ENCODE measurements around the gene POLD2. TPM values are rescaled to one million over a fixed set of nuclear protein-coding genes. Genes with fewer than 3 reads are reported as not detected.

Gene POLD2
- total RNA-seq, 4 donors from 2014 or later: 50.8 to 69.0 (median 58.7) TPM

DNA sequence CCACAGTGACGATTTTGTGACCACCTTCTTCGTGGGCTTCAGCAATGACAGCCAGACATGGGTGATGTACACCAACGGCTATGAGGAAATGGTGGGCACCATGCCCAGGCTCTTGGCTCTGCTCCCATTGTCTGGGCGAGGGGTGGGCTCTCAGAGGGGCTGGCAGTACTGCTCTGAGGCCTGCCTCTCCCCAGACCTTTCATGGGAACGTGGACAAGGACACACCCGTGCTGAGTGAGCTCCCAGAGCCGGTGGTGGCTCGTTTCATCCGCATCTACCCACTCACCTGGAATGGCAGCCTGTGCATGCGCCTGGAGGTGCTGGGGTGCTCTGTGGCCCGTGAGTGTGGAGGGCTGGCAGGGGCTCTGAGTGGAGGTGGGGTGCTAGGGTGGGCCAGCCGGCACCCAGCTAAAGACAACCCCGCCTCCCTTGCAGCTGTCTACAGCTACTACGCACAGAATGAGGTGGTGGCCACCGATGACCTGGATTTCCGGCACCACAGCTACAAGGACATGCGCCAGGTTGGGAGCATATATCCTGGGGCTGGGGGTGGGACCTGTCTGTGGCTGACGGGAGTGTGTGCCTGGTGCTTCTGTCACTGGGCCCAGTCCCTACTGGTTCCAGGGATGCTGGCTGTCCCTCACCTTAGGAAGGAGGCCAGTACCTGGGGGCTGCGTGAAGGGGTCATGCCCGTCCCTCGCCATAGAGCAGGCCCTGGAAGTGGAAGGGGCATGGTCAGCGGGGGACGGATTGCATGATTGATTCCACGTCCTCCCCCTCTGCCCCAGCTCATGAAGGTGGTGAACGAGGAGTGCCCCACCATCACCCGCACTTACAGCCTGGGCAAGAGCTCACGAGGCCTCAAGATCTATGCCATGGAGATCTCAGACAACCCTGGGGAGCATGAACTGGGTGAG, 12.4 kb downstream of the POLD2 start:
- 52 to 65% methylated on average over 21 to 26 of the region's 27 CpGs for WGBS, 2 donors
- TF ChIP-seq CTCF (IDR thresholded peaks at IDR 0.05): no peak
- no peak for TF ChIP-seq POLR2A (IDR thresholded peaks at IDR 0.05)
- intact Hi-C loops (cut with DNase I; ENCODE audit: low total_unique reads): no loop called here
- H3K4me3 ChIP-seq (ENCODE audit: low read depth, poor library complexity, severe bottlenecking): no peak overlapping the region
- DNase-seq (ENCODE audit: low spot score in 2 of 2): no peak

DNA sequence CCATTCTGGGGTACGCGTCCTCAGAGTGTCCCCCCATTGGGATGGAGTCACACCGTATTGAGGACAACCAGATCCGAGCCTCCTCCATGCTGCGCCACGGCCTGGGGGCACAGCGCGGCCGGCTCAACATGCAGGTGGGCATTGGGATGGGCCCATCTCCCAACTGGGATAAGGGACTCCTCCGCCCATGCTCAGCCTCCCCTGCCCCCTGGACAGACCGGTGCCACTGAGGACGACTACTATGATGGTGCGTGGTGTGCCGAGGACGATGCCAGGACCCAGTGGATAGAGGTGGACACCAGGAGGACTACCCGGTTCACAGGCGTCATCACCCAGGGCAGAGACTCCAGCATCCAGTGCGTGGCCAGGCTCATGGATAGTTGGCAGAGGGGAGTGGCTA, 13.4 kb downstream of the POLD2 start:
- TF ChIP-seq CTCF (IDR thresholded peaks at IDR 0.05) (no peak), POLR2A (IDR thresholded peaks at IDR 0.05) (no peak)
- intact Hi-C loops (cut with DNase I; ENCODE audit: low total_unique reads): no loop called here
- H3K4me3 ChIP-seq (ENCODE audit: low read depth, poor library complexity, severe bottlenecking): no peak overlapping the region
- no peak for DNase-seq (ENCODE audit: low spot score in 2 of 2)
- 91 to 94% methylated on average over 15 to 16 of the region's 18 CpGs for WGBS, 2 donors

DNA sequence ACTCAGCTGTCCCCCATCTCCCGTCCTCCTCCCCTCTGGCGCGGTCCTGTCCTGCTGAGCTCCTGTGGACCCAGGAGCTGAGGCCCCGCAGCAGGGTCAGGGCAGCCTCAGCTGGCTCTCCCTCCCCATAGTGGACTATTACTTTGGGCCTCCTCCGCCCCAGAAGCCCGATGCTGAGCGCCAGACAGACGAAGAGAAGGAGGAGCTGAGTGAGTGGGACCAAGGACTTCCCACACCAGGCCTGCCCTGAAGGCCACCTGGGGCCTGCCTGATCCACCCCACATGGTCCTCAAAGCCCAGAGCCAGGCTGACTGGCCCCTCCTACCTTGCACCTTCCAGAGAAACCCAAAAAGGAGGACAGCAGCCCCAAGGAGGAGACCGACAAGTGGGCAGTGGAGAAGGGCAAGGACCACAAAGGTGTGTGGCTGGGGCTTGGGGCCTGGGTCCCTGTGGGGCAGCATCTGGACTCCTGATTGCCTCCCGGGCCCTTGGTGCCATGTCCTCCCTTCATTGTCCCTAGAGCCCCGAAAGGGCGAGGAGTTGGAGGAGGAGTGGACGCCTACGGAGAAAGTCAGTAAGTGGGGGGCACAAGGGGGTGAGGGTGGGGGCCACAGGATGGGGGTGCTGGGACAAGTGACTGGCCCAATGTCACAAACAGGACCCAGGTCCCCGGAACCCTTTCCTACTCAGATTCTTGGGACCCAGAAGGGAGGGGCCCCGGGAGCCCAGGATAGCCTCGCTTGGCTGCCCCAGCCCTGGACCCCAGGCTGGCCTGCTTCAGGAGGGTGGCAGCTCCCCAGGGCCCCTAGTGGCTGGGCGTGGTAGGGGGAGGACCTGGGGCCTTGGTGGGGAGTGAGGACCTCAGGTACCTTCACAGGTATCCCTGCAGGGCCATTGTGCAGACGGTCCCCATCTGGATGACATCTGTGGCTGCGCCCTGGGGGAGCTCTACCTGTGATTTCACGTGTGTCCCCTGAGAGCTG, 14.3 kb downstream of the POLD2 start:
- TF ChIP-seq POLR2A (IDR thresholded peaks at IDR 0.05) (no peak), CTCF (IDR thresholded peaks at IDR 0.05) (no peak)
- intact Hi-C loops (cut with DNase I; ENCODE audit: low total_unique reads): no loop called here
- WGBS, 2 donors: 82 to 87% methylated on average over 20 to 21 of the region's 21 CpGs
- no peak for DNase-seq (ENCODE audit: low spot score in 2 of 2)
- no peak overlapping the region for H3K4me3 ChIP-seq (ENCODE audit: low read depth, poor library complexity, severe bottlenecking)

- TF ChIP-seq POLR2A (IDR thresholded peaks at IDR 0.05) (no peak), CTCF (IDR thresholded peaks at IDR 0.05) (no peak)
- H3K4me3 ChIP-seq (ENCODE audit: low read depth, poor library complexity, severe bottlenecking): no peak overlapping the region
- WGBS, 2 donors: 84 to 86% methylated on average over 15 to 21 of the region's 21 CpGs
- no peak for DNase-seq (ENCODE audit: low spot score in 2 of 2)
- intact Hi-C loops (cut with DNase I; ENCODE audit: low total_unique reads): no loop called here
Measured at GRCh38 chr7:44107961-44108767, 15.2 kb downstream of the POLD2 start.
